ENCODE data around the gene TP53I11.

The TP53I11 gene

DNA sequence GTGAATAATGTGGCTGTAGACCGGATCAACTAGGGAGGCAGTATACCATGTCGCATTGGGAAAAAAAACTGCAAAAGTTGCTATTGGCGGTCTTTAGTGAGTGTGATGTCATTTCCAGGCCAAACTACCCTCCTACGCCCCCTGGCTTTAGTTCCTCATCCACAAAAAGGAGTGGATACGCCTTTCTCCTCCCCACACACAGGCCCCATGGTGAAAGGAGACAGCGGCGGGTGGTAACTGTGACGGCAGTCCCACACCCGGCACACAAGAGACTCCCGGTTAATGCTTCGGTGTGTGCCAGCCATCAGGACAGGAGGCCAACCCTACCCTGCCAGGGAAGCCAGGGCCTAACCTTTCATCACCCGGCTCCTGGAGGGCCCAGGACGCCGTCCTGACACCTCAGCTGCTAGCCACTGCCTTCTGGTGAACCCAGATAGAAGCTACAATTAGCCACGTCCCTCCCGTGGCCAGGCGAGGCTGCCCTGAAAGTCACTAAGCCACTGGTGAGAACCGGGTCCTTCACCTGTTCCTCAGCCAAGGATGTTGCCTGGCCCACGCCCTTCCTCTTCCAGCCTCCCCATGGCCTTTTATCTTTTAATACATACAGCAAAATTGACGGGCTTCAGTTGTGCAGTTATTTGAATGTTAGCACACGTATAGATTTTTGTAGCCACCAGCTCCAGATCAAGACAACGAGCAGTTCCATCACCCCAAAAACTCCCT lies 10.8 kb downstream of the TP53I11 start:
- DNase-seq (ENCODE audit: low spot score) = no peak

DNA sequence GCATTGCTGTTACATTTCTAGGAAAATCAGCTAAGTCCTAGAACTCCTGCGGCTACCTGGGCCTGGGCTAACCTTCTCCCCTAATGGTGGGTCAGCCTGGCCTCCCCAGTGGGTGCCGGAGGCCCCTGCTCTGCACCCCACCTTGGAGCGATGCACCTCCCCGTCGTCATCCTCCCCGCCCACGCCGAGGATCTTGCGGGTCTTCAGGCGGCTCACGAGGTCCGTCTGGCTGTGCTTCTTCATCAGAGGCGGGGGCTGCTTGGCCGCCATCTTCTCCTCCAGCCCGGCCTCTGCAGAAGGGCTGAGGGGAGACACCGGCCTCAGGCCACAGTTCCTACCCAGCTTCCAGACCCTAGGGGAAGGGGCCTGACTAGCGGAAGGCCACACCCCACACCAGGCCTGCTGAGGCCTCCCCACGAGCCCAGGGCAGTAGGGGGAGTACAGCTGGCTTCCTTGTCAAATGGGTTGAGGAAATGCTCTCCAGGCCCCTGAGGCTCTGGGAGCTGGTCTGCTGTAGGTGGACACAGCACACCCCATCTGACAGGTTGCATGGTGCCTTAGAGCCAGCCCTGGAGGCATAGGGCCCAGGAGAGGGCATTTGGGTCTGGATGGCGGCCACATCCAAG lies 12.5 kb downstream of the TP53I11 start:
- DNase-seq (ENCODE audit: low spot score) = no peak

DNA sequence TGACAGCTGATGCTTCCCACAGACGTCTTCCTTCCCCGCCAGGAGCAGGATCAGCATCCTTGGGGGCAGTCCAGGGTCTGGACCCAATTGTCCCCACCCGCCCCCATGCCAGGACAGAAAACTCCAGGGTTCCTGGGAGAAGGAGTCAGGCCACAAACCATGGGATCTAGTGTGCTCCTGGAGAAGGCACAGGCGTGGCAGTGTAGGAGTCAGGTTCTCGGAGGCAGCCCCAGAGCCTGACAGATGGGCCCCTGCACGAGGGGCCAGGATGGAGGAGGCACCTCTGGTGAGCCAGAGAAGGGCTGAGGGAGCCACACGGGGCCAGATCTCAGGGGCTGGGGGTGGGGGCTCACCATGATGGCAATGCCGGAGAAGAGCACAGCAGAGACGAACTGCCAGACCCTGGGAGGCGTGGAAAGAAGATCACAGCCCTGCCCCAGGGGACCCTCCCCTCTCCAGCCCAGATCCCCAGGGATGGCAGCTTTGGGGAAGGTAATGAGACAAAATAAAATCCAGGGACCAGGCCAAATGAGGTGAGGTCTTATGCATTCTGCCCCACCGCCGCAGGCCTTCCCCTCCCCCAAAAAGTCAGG lies 13.6 kb downstream of the TP53I11 start:
- no peak for DNase-seq (ENCODE audit: low spot score)

DNA sequence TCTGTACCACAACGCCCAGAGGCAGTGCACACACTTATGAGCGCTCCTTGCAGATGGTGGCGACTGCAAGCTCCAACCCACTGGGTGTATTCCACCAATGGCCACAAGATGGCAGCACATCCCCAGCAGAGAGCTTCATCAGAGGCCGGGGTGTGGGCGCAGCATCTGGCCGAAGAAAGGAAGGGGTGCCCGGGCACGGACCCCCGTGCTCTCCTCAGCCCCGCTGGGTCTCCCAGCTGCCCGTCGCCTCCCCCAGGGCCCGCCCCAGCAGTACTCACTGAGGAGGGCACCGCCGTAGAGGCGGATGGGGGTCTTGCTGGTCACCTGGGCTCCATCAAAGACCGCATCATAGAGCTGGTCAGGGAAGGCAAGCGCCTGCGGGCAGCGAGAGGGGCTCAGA lies 14.2 kb downstream of the TP53I11 start:
- DNase-seq (ENCODE audit: low spot score) = peak; percentile 67

DNA sequence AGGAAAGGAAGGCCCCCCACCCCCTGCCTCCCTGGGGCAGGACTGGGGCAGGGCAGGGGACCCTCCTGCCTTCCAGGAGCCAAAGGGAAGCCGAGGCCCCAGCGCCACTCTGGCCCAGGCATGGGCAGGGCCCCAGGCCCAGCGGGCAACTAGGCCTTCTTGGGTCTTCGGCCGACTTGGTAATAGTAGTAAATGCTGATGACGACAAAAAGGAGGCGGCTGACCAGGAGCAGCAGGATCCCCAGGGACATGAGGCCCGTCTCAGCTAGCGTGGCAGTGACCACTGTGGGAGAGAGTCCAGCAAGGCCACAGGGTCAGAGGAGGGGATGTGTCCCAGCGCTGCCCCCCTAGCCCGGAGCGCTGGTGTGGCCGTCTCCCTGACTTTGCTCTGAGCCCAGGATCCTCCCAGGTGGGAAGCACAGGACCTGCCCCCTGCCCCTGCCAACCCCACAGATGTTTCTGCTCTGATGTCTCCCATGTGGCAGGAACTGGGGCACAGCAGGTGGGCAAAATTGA lies 15.9 kb downstream of the TP53I11 start:
- no peak for DNase-seq (ENCODE audit: low spot score)

DNA sequence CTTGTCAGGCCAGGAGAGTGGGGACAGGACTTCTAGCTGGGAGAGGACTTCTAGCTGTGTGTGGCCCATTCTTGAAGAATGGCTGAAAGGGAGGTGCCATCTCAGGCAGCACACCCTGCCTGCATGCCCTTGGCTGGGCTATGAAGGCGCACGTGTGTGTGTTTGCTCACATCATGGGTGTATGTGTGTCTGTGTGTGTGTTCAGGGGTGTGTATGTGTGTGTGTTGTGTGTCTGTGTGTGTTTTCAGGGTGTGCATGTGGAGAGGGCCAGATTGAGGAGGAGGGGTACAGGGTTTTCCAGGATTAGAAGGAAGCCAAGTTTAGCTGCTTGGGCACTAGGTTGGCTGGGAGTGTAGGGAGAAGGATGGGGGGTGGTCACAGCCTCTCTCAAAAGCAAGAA lies 16.6 kb downstream of the TP53I11 start:
- DNase-seq (ENCODE audit: low spot score) = no peak

DNA sequence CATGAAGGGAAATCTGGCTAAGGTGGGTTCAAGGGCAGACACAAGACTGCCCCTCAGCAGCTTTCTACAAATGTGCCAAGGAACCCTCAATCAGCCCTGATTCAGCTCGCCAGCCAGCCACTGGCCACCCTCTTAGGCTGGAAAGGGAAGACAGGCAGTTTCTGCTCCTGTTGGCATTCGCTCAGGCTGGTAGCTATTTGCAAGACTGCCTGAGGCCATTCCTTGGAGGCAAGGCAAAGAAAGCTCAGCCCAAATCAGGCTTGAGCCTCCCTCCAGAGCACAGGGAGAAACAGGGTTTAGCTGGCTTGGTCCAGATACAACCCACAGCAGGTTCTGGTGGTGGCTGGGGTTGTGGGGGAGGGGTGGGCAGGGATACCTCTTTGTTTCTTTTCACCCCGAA lies 19.2 kb downstream of the TP53I11 start:
- no peak for DNase-seq (ENCODE audit: low spot score)

DNA sequence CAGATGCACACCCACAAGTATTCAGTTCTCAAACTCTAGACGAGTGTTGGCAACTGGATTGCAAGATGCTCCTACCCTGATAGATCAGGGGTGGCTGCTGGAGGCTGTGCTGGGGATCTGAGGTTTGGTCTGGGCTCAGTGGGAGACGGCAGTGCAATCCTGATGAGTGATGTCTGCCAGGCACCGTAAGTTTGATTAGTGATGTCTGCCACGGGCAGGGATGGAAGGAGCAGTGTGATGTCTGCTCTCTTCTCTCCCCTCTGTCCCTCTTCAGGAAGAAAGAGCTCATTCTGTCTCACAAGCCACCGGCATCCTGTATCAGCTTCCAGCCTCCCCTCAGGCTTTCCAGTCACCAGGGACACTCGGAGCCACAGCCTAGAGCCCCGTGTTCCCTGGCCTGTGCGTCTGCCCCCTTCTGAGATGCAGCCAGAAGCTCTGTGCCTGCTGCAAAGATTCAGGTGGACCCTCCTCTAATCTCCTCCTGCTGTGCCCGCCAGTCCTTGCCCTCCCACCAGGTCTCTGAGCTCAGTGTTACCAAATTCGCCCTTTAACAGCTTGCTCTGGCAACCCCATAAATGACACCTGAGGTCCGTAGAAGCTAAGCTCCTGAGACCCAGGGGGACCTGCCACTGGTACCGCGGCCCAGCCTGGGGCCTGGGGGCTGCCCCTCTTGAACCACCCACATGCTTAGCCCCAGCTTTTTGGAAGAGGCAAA lies 19.9 kb downstream of the TP53I11 start:
- no peak for DNase-seq (ENCODE audit: low spot score)

DNA sequence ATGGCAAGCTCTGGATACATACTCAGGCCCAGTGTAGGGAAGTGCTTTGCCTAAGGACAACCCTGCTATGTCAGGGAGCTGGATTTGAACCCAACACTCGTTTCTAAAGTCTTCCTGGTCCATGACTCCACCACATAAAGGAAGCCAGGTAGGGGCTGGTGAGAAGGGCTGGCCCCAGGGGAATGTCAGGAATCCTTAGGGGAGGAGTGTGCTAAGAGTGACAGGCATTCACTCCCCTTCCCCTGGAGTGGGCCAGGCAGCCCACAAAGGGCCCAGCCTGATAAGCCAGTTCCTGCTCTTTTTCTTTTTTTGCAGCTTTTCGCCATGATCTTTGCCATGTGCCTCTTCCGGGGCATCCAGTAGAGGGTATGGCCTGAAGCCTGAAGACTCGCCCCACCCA lies 21.9 kb downstream of the TP53I11 start:
- no peak for DNase-seq (ENCODE audit: low spot score)

DNA sequence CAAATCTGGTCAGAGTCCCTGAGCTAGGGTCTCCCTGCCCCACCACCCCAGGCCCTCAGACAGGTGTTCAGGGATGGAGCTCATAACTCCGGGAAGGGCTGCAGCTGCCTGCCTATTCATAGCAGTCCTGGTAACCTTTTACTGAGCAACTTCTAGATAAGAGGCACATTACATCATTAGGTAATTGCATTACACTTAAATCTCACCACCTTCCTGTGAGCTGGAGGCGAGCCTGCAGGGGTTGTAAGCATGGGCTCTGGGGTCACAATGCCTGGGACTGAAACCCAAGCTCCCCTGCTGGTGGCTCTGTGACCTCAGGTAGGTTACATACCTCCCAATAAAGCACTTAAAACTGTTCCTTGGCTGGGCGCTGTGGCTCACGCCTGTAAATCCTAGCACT lies 22.5 kb downstream of the TP53I11 start:
- DNase-seq (ENCODE audit: low spot score) = no peak

DNA sequence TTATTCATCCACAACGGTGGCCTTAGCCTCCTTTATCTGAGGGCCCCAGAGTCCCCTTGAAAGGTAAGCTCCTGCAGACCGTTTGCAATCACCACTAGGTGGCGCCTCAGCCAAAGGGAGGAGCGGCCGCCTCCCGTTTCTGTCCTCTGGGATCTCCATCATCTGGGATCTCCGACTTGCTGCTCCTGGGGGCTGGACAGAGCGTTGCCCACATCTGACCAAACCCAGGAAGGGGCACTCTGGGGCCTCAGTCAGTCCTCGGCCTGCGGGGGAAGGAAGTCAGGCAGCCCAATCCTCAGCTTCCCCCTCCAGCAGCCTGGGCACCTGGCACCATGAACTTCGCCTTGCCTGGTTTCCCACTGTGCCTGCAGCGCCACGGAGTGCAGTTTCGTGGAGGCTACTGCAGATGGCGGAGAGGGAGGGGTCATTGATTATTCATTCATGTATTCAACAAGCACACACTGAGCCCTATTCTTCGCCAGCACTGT lies 23.5 kb downstream of the TP53I11 start:
- peak; percentile 64 for DNase-seq (ENCODE audit: low spot score)

DNA sequence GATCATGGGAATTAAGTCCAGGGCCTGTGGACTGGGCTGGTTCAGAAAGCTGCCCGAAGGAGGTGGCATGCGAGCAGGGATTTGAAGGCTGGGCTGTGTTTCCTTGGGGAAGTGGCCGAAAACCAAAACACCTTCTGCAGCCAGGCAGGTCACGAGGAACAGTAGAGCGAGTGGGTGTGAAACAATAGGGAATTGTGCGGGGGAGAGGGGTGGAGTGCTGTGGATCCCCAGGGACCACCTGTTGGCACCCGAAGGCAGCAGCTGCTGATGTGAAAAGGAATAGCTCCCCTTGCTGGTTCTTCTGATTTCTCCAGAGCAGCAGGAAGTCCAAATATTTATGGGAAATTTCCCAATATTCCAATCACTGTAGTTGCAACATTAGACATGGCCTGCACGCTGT lies 24.6 kb downstream of the TP53I11 start:
- DNase-seq (ENCODE audit: low spot score) = no peak

DNA sequence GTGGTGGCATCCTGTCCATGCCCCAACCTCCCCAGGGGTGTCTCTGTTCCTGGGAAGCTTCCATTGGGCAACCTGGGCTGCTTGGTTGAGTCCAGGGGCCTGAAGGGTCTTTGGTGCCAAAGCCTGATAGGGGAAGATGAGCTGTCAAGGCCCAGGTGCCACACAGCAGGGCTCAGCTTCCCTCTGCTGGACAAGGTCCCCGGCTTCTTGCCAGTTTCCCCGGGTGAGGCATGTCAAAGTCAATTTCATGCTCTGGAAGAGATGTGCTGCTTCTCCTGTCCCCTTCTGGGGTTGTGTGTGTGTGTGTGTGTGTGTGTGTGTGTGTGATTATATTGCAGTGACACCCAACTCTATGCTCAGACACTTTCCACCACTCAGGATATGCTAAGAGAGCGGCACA lies 26.9 kb downstream of the TP53I11 start:
- no peak for DNase-seq (ENCODE audit: low spot score)

DNA sequence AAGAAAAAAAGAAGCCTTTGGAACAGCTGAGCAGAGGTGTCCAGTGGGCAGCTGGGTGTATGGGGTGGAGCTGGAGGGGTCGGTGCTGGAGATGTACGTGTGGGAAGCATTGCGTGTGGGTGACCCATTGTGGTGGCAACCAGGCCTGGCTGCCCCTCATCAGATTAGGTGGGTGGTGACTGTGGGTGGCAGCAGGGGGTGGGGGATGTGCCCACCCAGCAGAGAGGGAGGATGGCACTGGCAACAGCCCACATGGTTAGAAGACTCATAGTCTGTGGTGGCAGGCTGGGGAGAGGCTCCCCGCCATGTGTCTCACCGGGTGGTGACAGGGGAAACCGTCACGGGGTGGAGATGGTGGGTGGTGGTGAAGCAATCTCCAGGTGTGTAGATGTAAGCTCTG lies 27.6 kb downstream of the TP53I11 start:
- DNase-seq (ENCODE audit: low spot score) = no peak

DNA sequence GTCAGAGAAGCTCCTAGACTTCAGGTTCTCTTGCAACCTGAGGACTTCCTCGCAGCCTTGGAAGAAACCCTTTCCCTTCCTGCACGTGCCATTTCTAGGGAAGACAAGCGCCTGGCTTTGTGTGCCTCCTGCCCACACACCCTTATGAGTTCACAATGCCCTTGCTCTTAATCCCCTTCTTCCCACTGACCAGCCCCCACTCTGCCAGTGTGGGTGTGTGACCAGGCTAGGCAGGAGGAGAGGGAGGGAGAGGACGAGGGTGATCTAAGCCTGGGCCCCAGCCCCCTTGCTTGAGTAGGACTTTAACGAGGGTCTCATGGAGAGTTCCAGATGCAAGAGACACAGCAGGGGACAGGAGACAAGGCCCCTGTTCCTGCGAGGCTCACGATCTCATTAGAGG lies 30.2 kb downstream of the TP53I11 start:
- no peak for DNase-seq (ENCODE audit: low spot score)

DNA sequence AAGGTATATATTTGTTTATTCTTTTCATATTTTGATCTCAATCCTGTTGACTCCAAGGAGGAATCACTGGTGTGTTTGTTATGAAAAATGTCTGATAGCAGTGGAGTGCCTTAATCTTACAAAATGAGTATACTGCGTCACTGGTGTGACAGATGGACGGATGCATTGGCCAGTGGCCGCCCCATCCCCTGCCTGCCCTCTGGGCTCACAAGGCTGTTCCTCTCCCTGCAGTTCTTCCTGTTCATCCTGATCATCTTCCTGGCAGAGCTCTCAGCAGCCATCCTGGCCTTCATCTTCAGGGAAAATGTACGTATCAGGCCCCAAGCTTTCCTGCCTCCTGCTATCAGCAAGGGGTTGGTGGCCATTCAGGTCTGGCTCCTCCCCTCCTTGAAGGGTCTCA lies 32.9 kb downstream of the TP53I11 start:
- DNase-seq (ENCODE audit: low spot score) = no peak

DNA sequence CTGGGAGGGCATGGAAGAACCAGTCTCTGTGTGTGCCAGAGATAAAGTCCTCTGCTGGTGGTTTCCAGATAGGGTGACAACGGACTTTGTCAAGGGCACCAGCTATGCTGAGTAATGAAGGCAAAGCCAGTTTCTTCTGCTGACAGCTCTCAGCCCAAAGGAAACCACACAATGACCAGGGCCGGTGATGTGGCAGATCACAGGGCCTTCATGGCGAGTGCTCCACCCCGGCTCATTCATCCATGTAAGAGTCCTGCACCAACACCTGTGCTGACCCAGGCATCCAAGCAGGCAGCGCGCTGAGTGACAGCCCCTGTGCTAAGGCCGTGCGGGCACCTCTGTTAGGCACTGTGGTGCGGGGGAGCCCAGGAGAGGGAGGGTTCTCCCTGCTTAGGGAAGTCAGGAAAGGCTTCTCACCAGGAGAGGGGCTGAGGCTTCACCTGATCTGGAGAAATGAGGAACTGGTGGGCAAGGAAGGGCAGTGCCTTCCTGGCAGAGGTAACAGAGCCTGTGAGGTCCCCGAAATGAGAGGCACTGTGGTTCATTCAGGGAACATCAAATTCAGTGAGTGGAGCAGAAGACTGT lies 33.8 kb downstream of the TP53I11 start:
- DNase-seq (ENCODE audit: low spot score) = no peak

DNA sequence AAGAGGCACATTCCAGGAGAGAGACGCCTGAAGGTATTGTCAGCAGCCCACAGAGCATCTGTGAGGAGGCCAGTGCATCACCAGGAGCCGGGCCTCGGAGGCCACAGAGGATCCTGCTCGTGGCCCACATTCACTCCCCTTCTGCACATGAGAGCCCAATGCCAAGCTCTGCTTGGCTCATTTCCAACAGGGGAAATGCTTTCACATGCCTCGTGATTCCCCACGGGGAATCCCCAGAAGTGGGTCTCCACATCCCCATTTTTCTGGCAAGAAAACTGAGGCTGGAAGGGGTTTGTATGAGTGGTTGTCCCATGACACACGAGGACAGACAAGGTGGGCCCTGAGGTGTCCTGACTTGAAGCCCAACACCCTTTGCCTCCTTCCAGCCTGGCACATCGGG lies 34.4 kb downstream of the TP53I11 start:
- no peak for DNase-seq (ENCODE audit: low spot score)

DNA sequence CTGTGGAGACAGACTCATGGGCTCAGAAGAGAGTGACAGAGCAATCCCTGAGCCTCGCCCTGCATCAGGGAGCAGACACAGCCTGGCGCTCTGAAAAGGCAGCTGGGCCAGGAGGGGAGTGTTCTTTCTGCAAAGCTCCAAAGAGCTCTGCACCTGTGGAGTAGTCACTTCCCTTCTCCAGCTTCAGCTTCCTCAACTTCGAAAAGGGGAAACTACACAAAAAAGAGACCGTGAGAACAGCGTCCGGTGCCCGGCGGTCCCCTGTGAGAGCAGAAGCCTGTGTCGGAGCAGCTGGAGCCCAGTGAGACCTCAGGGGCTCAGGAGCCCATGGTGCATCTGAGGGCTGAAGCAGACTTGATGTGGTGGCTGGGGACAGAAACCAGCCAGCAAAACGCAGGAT lies 35.1 kb downstream of the TP53I11 start:
- no peak for DNase-seq (ENCODE audit: low spot score)

DNA sequence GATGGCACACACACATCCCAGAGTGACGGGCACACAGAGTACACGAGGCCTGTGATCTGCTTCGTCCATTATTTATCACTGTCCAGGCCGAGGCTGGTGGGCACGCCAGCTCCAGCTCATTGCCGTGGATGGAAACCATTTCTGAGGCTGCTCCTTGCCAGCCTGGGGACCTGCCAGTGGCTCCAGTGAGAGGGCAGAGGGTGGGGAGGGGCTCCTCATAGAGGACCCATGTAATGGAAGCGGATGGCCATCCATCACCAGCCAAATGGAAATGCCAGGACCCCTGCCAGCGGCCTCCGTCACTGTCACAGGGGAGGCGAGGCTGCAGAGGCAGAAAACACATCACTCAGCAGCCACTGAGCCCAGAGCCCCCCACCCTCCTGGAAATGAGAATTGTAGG lies 35.7 kb downstream of the TP53I11 start:
- DNase-seq (ENCODE audit: low spot score) = no peak

DNA sequence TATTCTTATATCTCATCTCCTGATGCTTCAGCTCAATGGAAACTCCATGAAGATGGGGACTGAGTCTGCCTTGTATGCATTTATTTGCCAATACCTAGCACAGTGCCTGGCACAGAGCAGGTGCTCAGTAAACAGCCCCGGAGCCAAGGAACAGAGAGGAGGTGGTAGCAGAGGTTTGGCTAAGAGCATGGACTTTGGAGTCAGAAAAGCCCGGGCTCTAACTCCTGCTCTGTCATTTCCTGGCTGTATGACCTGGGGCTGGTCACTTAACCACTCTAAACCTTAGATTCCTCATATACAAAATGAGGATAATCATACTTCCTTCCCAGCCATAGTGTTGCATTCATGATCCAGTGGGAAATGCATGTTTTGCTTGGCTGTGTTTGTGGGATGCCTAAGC lies 36.6 kb downstream of the TP53I11 start:
- no peak for DNase-seq (ENCODE audit: low spot score)

DNA sequence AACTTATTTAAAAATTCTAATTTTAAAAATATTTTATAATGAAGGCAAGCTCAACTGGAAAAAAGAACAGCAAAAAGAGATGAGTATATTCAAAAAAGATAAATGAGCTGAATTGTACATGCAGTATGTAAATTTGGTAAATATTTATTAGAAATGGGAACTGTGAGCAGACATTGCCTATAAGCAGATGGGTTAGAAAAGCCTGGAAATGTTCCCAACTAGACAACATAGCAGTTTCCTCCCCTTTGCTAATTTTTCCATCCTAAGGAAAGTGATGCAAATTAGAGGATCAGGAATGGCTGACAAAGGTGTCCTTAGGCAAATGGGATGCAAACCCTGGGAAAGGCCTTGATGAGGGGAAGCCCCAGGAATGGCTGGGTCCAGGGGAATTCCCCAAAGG lies 37.2 kb downstream of the TP53I11 start:
- no peak for DNase-seq (ENCODE audit: low spot score)

Data from activated CD4-positive, alpha-beta T cell treated with anti-CD3 and anti-CD28 coated beads, Interleukin-2, Interleukin-4, amounts not matched to agents 100 ng/mL and 50 ng/mL, durations not matched to agents 16 hours and 8 hours (primary cell).